Uterus (tissue), 4 donors: ENCODE data around the gene SPATA22. TPM values are rescaled to one million over a fixed set of nuclear protein-coding genes. Genes with fewer than 3 reads are reported as not detected.

Source experiments
- DNase-seq, 2 donors: peaks; one replicate each; pipeline ENCODE4 v3.0.0-alpha.2; 2019 to 2020
- H3K27ac ChIP-seq, 2 donors: fragments of 200-600 bp; sonication (generic); 1 replicate in 1 of 2; 2 replicates in 1 of 2; pipeline ENCODE4 v1.5.1; 2016 to 2018
- H3K27me3 ChIP-seq, 2 donors: fragments of 200-600 bp; sonication (generic); one replicate each; pipeline ENCODE4 v1.5.1; 2018 to 2019; ENCODE audit warnings: control low read depth in 1 of 2
- H3K36me3 ChIP-seq, 2 donors: fragments of 200-600 bp; sonication (generic); one replicate each; pipeline ENCODE4 v1.5.1; 2019; ENCODE audit warnings: control low read depth in 1 of 2
- H3K4me1 ChIP-seq, 2 donors: fragments of 200-600 bp; sonication (generic); one replicate each; pipeline ENCODE4 v1.5.1; 2018 to 2019; ENCODE audit warnings: control low read depth in 1 of 2
- H3K4me3 ChIP-seq, 2 donors: fragments of 200-600 bp; sonication (generic); 1 replicate in 1 of 2; 2 replicates in 1 of 2; pipeline ENCODE4 v1.5.1; 2018 to 2019; ENCODE audit warnings: mild to moderate bottlenecking in 1 of 2
- H3K9me3 ChIP-seq, 2 donors: fragments of 200-600 bp; sonication (generic); one replicate each; pipeline ENCODE4 v1.5.1; 2019; ENCODE audit warnings: control low read depth in 1 of 2
- CTCF ChIP-seq, 4 experiments: fragments of 200-600 bp in 2 of 4; fragments of 450-650 bp in 2 of 4; sonication (generic) in 2 of 4; IDR thresholded peaks; one replicate each; pipeline ENCODE4 v1.5.1; 2016 to 2019; ENCODE audit warnings: antibody characterized with exemption in 4 of 4, mild to moderate bottlenecking in 2 of 4, moderate library complexity in 1 of 4
- POLR2A ChIP-seq, 2 donors: fragments of 450-650 bp; IDR thresholded peaks; one replicate each; pipeline ENCODE4 v1.6.1; 2016; ENCODE audit warnings: antibody characterized with exemption in 2 of 2, mild to moderate bottlenecking in 1 of 2, moderate library complexity in 1 of 2
- intact Hi-C: fragments of 100-400 bp; cut with DNase I; formaldehyde crosslinking; loops from one replicate; pipeline ENCODE4 v1.15.1; 2023; ENCODE audit warnings: low total_unique reads
- total RNA-seq, 4 donors: library from RNA; depleted of rRNA in 3 of 4; stranded (reverse); fragments of >200 nt in 3 of 4; gene quantifications; one replicate each; pipeline versions ENCODE4 v1.1.0 to v1.2.4, GENCODE V29; 2014 to 2023
- donor health status: DM: yes; HTN: yes; CAD: no.

Gene SPATA22
- total RNA-seq, 4 donors from 2014 or later: 0.62 TPM; not detected in 3

- intact Hi-C loops: no loop called here
- Histone ChIP-seq H3K27ac (no peak overlapping the region), H3K4me1 (no peaks in the 10 kb centered on the region), H3K27me3 (no peaks in the 10 kb centered on the region), H3K4me3 (no peak overlapping the region), H3K36me3 (no peaks in the 10 kb centered on the region), H3K9me3 (no peaks in the 10 kb centered on the region)
- DNase-seq: no peak
- TF ChIP-seq POLR2A (IDR thresholded peaks at IDR 0.05): no peak
- no peak for TF ChIP-seq CTCF (IDR thresholded peaks at IDR 0.05)
Measured at GRCh38 chr17:3497101-3497500, 25.5 kb upstream of the SPATA22 start.

GRCh38 chr17:3485481-3486068, 14.0 kb upstream of the SPATA22 start:
- no peak for TF ChIP-seq POLR2A (IDR thresholded peaks at IDR 0.05)
- no peak for TF ChIP-seq CTCF (IDR thresholded peaks at IDR 0.05)
- H3K27me3 ChIP-seq: no peaks in the 10 kb centered on the region
- no peaks in the 10 kb centered on the region for H3K4me1 ChIP-seq
- H3K9me3 ChIP-seq: no peaks in the 10 kb centered on the region
- H3K27ac ChIP-seq: no peak overlapping the region
- intact Hi-C loops: no loop called here
- H3K36me3 ChIP-seq: no peaks in the 10 kb centered on the region
- DNase-seq: no peak
- H3K4me3 ChIP-seq: no peak overlapping the region

- TF ChIP-seq CTCF (IDR thresholded peaks at IDR 0.05) (no peak), POLR2A (IDR thresholded peaks at IDR 0.05) (no peak)
- intact Hi-C loops: no loop called here
- DNase-seq: no peak
- H3K4me3 ChIP-seq: no peak overlapping the region
- no peaks in the 10 kb centered on the region for H3K4me1 ChIP-seq
- H3K9me3 ChIP-seq: no peaks in the 10 kb centered on the region
- H3K27ac ChIP-seq: no peak overlapping the region
- no peaks in the 10 kb centered on the region for H3K36me3 ChIP-seq
- H3K27me3 ChIP-seq: no peaks in the 10 kb centered on the region
Measured at GRCh38 chr17:3482852-3483251, 11.2 kb upstream of the SPATA22 start.

GRCh38 chr17:3479988-3480387, 8.4 kb upstream of the SPATA22 start:
- H3K9me3 ChIP-seq: no peaks in the 10 kb centered on the region
- no peaks in the 10 kb centered on the region for H3K36me3 ChIP-seq
- no peaks in the 10 kb centered on the region for H3K27me3 ChIP-seq
- intact Hi-C loops: no loop called here
- TF ChIP-seq POLR2A (IDR thresholded peaks at IDR 0.05) (no peak), CTCF (IDR thresholded peaks at IDR 0.05) (no peak)
- no peak overlapping the region for H3K4me3 ChIP-seq
- H3K27ac ChIP-seq: no peak overlapping the region
- no peak for DNase-seq
- H3K4me1 ChIP-seq: no peaks in the 10 kb centered on the region

GRCh38 chr17:3475812-3476610, 4.4 kb upstream of the SPATA22 start, which contains the start of gene ASPA:
ASPA (plus strand) TSS chr17:3475997; CDS start chr17:3476160, 163 bp downstream.
- peak within 1 kb of the TSS; percentile 21 to 33 for H3K4me3 ChIP-seq
- H3K4me1 ChIP-seq: no peaks in the 10 kb centered on the region
- TF ChIP-seq CTCF (IDR thresholded peaks at IDR 0.05) (no peak), POLR2A (IDR thresholded peaks at IDR 0.05) (no peak)
- H3K36me3 ChIP-seq: no peaks in the 10 kb centered on the region
- H3K9me3 ChIP-seq: no peaks in the 10 kb centered on the region
- no peak for DNase-seq
- peak within 1 kb of the TSS; percentile 73 to 74 for H3K27ac ChIP-seq
- intact Hi-C loops: no loop called here
- no peaks in the 10 kb centered on the region for H3K27me3 ChIP-seq
